ENCODE data around the gene URB1. TPM values are rescaled to one million over a fixed set of nuclear protein-coding genes. Genes with fewer than 3 reads are reported as not detected.

URB1 gene
- polyA plus RNA-seq, 6 donors from 2014 or later: 1.3 to 4.9 (median 3.2) TPM

GRCh38 chr21:32328595-32328994 is 64.2 kb downstream of the URB1 start:
- Mint-ChIP-seq H3K36me3 (peaks cover 58 to 81% of the 10 kb centered on the region in 2 donors), H3K27me3 (no peaks in the 10 kb centered on the region), H3K27ac (no peak overlapping the region), H3K9me3 (peaks cover 0 to 5% (median 4%) of the 10 kb centered on the region in 7 donors), H3K4me3 (no peak overlapping the region), H3K4me1 (peaks cover 5 to 6% (median 6%) of the 10 kb centered on the region in 3 donors)
- DNase-seq (no peak), ATAC-seq (ENCODE audit: low read depth in 2 of 2) (no peak)

- no peak for DNase-seq
- Mint-ChIP-seq H3K27ac (peak overlapping the region in 1 of 6 donors; percentile 67), H3K27me3 (no peaks in the 10 kb centered on the region), H3K4me3 (no peak overlapping the region), H3K4me1 (no peaks in the 10 kb centered on the region), H3K9me3 (peaks cover 0 to 5% (median 0%) of the 10 kb centered on the region in 7 donors), H3K36me3 (peaks cover 52 to 63% of the 10 kb centered on the region in 2 donors)
- no peak for ATAC-seq (ENCODE audit: low read depth in 2 of 2)
These were observed 67.1 kb downstream of the URB1 start for GRCh38 chr21:32325706-32326105.

- Mint-ChIP-seq H3K27ac (peak overlapping the region in 1 of 6 donors; percentile 11), H3K4me1 (no peaks in the 10 kb centered on the region), H3K27me3 (no peaks in the 10 kb centered on the region), H3K4me3 (no peak overlapping the region), H3K36me3 (peaks cover 46 to 63% of the 10 kb centered on the region in 2 donors), H3K9me3 (peaks cover 0 to 4% (median 0%) of the 10 kb centered on the region in 7 donors)
- DNase-seq (no peak), ATAC-seq (ENCODE audit: low read depth in 2 of 2) (no peak)
These were observed 70.1 kb downstream of the URB1 start for GRCh38 chr21:32322676-32323075.

GRCh38 chr21:32322103-32322502 is 70.7 kb downstream of the URB1 start:
- Mint-ChIP-seq H3K36me3 (peaks cover 41 to 63% of the 10 kb centered on the region in 2 donors), H3K4me1 (no peaks in the 10 kb centered on the region), H3K4me3 (no peak overlapping the region), H3K9me3 (peaks cover 0 to 3% (median 0%) of the 10 kb centered on the region in 7 donors), H3K27ac (no peak overlapping the region), H3K27me3 (no peaks in the 10 kb centered on the region)
- ATAC-seq (ENCODE audit: low read depth in 2 of 2) (no peak), DNase-seq (no peak)

- Mint-ChIP-seq H3K9me3 (no peaks in the 10 kb centered on the region), H3K4me3 (no peak overlapping the region), H3K27me3 (no peaks in the 10 kb centered on the region), H3K36me3 (peaks cover 34 to 57% of the 10 kb centered on the region in 2 donors), H3K4me1 (no peaks in the 10 kb centered on the region), H3K27ac (no peak overlapping the region)
- DNase-seq: no peak
- ATAC-seq (ENCODE audit: low read depth in 2 of 2): no peak
These were observed 71.3 kb downstream of the URB1 start for GRCh38 chr21:32321480-32321879.

- no peak for ATAC-seq (ENCODE audit: low read depth in 2 of 2)
- Mint-ChIP-seq H3K36me3 (peaks cover 27 to 50% of the 10 kb centered on the region in 2 donors), H3K4me1 (no peaks in the 10 kb centered on the region), H3K9me3 (no peaks in the 10 kb centered on the region), H3K4me3 (no peak overlapping the region), H3K27me3 (no peaks in the 10 kb centered on the region), H3K27ac (peak overlapping the region in 1 of 6 donors; percentile 15)
- DNase-seq: no peak
These were observed 72.1 kb downstream of the URB1 start for GRCh38 chr21:32320726-32321125.

- no peaks in the 10 kb centered on the region for H3K4me1 Mint-ChIP-seq
- H3K27me3 Mint-ChIP-seq: no peaks in the 10 kb centered on the region
- H3K9me3 Mint-ChIP-seq: no peaks in the 10 kb centered on the region
- no peak for ATAC-seq (ENCODE audit: low read depth in 2 of 2)
- H3K27ac Mint-ChIP-seq: peak overlapping the region in 1 of 6 donors; percentile 63
- peaks cover 20 to 44% of the 10 kb centered on the region in 2 donors for H3K36me3 Mint-ChIP-seq
- DNase-seq: no peak
- H3K4me3 Mint-ChIP-seq: no peak overlapping the region
These were observed 72.8 kb downstream of the URB1 start for GRCh38 chr21:32320059-32320458.

GRCh38 chr21:32319012-32319411 is 73.8 kb downstream of the URB1 start:
- H3K27me3 Mint-ChIP-seq: no peaks in the 10 kb centered on the region
- no peak overlapping the region for H3K4me3 Mint-ChIP-seq
- no peak overlapping the region for H3K27ac Mint-ChIP-seq
- H3K4me1 Mint-ChIP-seq: no peaks in the 10 kb centered on the region
- no peaks in the 10 kb centered on the region for H3K9me3 Mint-ChIP-seq
- H3K36me3 Mint-ChIP-seq: peaks cover 10 to 37% of the 10 kb centered on the region in 2 donors
- no peak for DNase-seq
- ATAC-seq (ENCODE audit: low read depth in 2 of 2): no peak

GRCh38 chr21:32317726-32318125 is 75.1 kb downstream of the URB1 start:
- ATAC-seq (ENCODE audit: low read depth in 2 of 2): no peak
- Mint-ChIP-seq H3K4me1 (no peaks in the 10 kb centered on the region), H3K9me3 (no peaks in the 10 kb centered on the region)

GRCh38 chr21:32316361-32317215 is 76.2 kb downstream of the URB1 start:
- H3K27ac Mint-ChIP-seq: no peak overlapping the region
- no peaks in the 10 kb centered on the region for H3K9me3 Mint-ChIP-seq
- H3K4me3 Mint-ChIP-seq: no peak overlapping the region
- H3K36me3 Mint-ChIP-seq: peaks cover 0 to 31% of the 10 kb centered on the region in 2 donors
- ATAC-seq (ENCODE audit: low read depth in 2 of 2): no peak
- no peak for DNase-seq
- no peaks in the 10 kb centered on the region for H3K4me1 Mint-ChIP-seq
- no peaks in the 10 kb centered on the region for H3K27me3 Mint-ChIP-seq

More at GRCh38 chr21:32317726-32318125, 75.1 kb downstream of the URB1 start:
- Mint-ChIP-seq H3K27me3 (no peaks in the 10 kb centered on the region), H3K36me3 (peaks cover 2 to 35% of the 10 kb centered on the region in 2 donors), H3K4me3 (no peak overlapping the region), H3K27ac (peak overlapping the region in 2 of 6 donors; percentile 22 to 27)
- DNase-seq: no peak

- Mint-ChIP-seq H3K27ac (no peak overlapping the region), H3K4me1 (peaks cover 0 to 1% (median 0%) of the 10 kb centered on the region in 3 donors), H3K9me3 (no peaks in the 10 kb centered on the region), H3K27me3 (no peaks in the 10 kb centered on the region), H3K4me3 (no peak overlapping the region), H3K36me3 (peaks cover 0 to 29% of the 10 kb centered on the region in 2 donors)
- ATAC-seq (ENCODE audit: low read depth in 2 of 2): no peak
- DNase-seq: no peak
These were observed 77.1 kb downstream of the URB1 start for GRCh38 chr21:32315511-32316281.

- peaks cover 0 to 20% of the 10 kb centered on the region in 2 donors for H3K36me3 Mint-ChIP-seq
- H3K9me3 Mint-ChIP-seq: no peaks in the 10 kb centered on the region
- ATAC-seq (ENCODE audit: low read depth in 2 of 2): no peak
- H3K27ac Mint-ChIP-seq: peak overlapping the region in 1 of 6 donors; percentile 79
- no peak for DNase-seq
- no peaks in the 10 kb centered on the region for H3K27me3 Mint-ChIP-seq
- H3K4me3 Mint-ChIP-seq: no peak overlapping the region
- H3K4me1 Mint-ChIP-seq: peaks cover 0 to 1% (median 0%) of the 10 kb centered on the region in 3 donors
These were observed 78.0 kb downstream of the URB1 start for GRCh38 chr21:32314806-32315205.

GRCh38 chr21:32312976-32313375 is 79.8 kb downstream of the URB1 start:
- no peak for ATAC-seq (ENCODE audit: low read depth in 2 of 2)
- Mint-ChIP-seq H3K36me3 (peaks cover 0 to 8% of the 10 kb centered on the region in 2 donors), H3K9me3 (no peaks in the 10 kb centered on the region), H3K27ac (no peak overlapping the region), H3K4me1 (peaks cover 0 to 1% (median 0%) of the 10 kb centered on the region in 3 donors), H3K4me3 (no peak overlapping the region), H3K27me3 (no peaks in the 10 kb centered on the region)
- no peak for DNase-seq
